Aorta (tissue), 5 donors: ENCODE results near the gene OR4B1. TPM values are rescaled to one million over a fixed set of nuclear protein-coding genes. Genes with fewer than 3 reads are reported as not detected.
"Not testable (repeated sequence)": the region's sequence is repeated elsewhere in the genome, so short reads cannot be mapped to it uniquely, and the experiment has no call there.

ENCODE experiments used
- ATAC-seq: fragments of 200-7000 bp; cut with Tn5 transposase; one replicate; pipeline ENCODE4 v1.9.1; 2022; ENCODE audit warnings: moderate library complexity; ENCODE audit not compliant: low FRiP score
- DNase-seq, 2 donors: peaks; one replicate each; pipeline ENCODE4 v3.0.0-alpha.2; 2020
- H3K27ac ChIP-seq, 2 donors: one replicate each; pipeline ENCODE4 v1.5.1; 2013; ENCODE audit warnings: low read length in 2 of 2, mild to moderate bottlenecking in 2 of 2, moderate library complexity in 2 of 2, control low read depth in 1 of 2, inconsistent platforms in 1 of 2, low read depth in 1 of 2
- H3K27me3 ChIP-seq, 2 donors: one replicate each; pipeline ENCODE4 v1.6.1; 2013; ENCODE audit warnings: control low read depth in 1 of 2, low read length in 1 of 2, mild to moderate bottlenecking in 1 of 2, moderate library complexity in 1 of 2; ENCODE audit not compliant: insufficient read depth in 2 of 2, control insufficient read depth in 1 of 2
- H3K36me3 ChIP-seq, 2 donors: one replicate each; pipeline ENCODE4 v1.6.1; 2013; ENCODE audit warnings: control low read depth in 1 of 2, low read length in 1 of 2, mild to moderate bottlenecking in 1 of 2; ENCODE audit not compliant: insufficient read depth in 2 of 2, control insufficient read depth in 1 of 2
- H3K4me1 ChIP-seq, 2 donors: one replicate each; pipeline ENCODE4 v1.6.1; 2013; ENCODE audit warnings: low read length in 2 of 2, control low read depth in 1 of 2, mild to moderate bottlenecking in 1 of 2, moderate library complexity in 1 of 2; ENCODE audit not compliant: insufficient read depth in 2 of 2, control insufficient read depth in 1 of 2
- H3K4me3 ChIP-seq, 2 donors: one replicate each; pipeline ENCODE4 v1.5.1; 2013; ENCODE audit warnings: low read length in 2 of 2, control low read depth in 1 of 2, mild to moderate bottlenecking in 1 of 2
- H3K9me3 ChIP-seq: one replicate; pipeline ENCODE4 v1.6.1; 2013; ENCODE audit warnings: mild to moderate bottlenecking, low read length; ENCODE audit not compliant: control insufficient read depth
- WGBS, 2 donors: extraction: QIAGEN DNeasy Blood & Tissue Kit; methylation state at CpG; one replicate each; pipeline ENCODE4 v1.1.7; 2013; 5-methylcytosine and 5-hydroxymethylcytosine counted together
- intact Hi-C, 2 donors: fragments of 100-400 bp; cut with DNase I; formaldehyde crosslinking; loops; one replicate each; pipeline versions ENCODE4 v1.14.2 to v1.15.0; 2022
- polyA plus RNA-seq, 2 donors: library from polyadenylated mRNA; stranded (reverse); fragments of 200-250 nt; gene quantifications; one replicate each; pipeline ENCODE4 v1.2.3, GENCODE V29; 2013
- total RNA-seq, 2 donors: library from RNA; stranded (reverse); fragmentation: NEBNext Ultra II Directional; extraction: Animal tissue kit (Norgen Biotek cat#: 25700); gene quantifications; one replicate each; pipeline ENCODE4 v1.2.1, GENCODE V29; 2021
- donor health status: healthy with polysubstance abuse.
- donor health status: Bipolar disorder and iron deficiency.
- donor health status: DM: no; HTN: no; CAD: no.
- donor health status: DM: no; HTN: no; CAD: no.
- donor health status: DM: yes; HTN: yes; CAD: no.

Gene OR4B1
- total and polyA plus RNA-seq, 4 donors = not detected

DNA sequence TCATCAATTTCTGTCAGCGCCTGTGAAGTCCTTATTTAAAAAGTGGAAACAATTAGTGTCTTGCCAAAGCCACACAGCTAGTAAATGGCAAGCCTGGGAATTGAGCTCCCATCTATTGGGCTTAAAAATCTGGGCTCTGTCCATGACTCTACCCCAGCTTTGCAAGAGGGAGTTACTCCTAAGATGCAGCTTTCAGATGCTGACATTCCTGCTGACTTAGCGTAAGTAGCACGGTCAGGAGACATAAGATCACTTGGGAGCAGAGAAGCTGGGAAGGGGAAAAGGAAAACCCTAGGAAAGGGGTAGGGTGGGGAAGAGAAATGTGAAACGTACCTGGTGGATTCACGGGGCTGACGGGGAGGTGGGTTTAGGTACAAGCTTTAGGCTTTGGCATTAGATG lies 36.0 kb upstream of the OR4B1 start:
- Histone ChIP-seq H3K27me3 (no peaks in the 10 kb centered on the region), H3K36me3 (no peaks in the 10 kb centered on the region), H3K4me3 (no peak overlapping the region), H3K4me1 (no peaks in the 10 kb centered on the region), H3K27ac (no peak overlapping the region), H3K9me3 (no peaks in the 10 kb centered on the region)
- DNase-seq (no peak), ATAC-seq (no peak)
- 79 to 80% methylated on average over 6 of the region's 6 CpGs for WGBS, 2 donors
- intact Hi-C loops = no loop called here

DNA sequence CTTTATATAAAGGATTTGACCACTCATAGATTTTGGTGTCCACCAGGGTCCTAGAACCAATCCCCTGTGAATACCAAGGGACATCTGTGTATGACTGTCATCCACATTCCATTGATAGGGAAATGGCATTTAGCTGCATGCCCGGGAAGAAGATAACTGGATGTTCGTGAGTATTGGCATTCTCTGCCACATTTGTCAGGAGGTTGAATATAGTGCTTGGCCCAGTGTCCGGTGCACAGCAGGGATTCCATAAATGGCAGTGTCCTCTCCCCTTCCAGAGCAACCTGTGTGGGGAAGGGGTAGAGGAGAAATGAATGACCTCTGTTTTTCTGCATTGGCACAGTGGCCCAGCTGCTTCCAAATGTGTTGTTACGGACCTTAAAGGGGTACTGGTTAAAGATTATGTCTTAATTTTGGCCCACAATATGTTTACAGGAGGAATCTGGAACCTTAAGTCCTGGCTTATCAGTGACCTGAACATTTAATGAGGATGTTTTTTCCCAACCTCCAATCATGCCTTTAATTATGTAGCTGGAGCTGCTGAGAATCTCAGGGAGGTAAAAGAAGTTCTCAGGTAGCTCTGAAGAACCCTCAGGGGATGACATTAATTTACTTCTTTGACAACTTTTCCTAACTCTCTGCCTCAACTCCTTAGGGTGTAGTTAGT lies 33.6 kb upstream of the OR4B1 start:
- DNase-seq (no peak), ATAC-seq (no peak)
- H3K27me3 ChIP-seq = no peaks in the 10 kb centered on the region
- H3K4me3 ChIP-seq = no peak overlapping the region
- H3K27ac ChIP-seq = no peak overlapping the region
- H3K4me1 ChIP-seq = no peaks in the 10 kb centered on the region
- no peaks in the 10 kb centered on the region for H3K36me3 ChIP-seq
- intact Hi-C loops = no loop called here
- 49 to 53% methylated on average over 4 of the region's 4 CpGs for WGBS, 2 donors
- no peaks in the 10 kb centered on the region for H3K9me3 ChIP-seq

DNA sequence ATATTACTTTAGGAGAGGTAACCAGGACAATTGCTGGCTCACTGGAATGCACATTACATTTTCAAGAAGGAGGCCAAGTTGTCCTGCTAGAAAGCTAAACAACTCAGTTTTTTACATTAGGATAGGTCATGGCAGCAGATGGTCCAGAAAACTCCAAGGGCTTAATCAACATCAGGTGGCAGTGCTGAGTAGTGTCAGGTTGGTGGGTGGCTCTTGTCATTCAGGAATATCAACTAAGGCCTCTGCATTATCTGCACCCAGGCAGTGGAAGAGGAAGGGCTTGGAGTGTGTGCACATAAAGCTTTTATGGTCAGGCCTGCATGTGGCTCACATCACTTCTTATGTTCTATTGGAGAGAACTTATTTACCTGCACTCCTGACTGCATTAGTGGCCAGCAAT lies 32.2 kb upstream of the OR4B1 start:
- H3K4me1 ChIP-seq = no peaks in the 10 kb centered on the region
- no peak overlapping the region for H3K27ac ChIP-seq
- ATAC-seq (no peak), DNase-seq (no peak)
- H3K9me3 ChIP-seq = no peaks in the 10 kb centered on the region
- intact Hi-C loops = no loop called here
- H3K4me3 ChIP-seq = no peak overlapping the region
- no peaks in the 10 kb centered on the region for H3K27me3 ChIP-seq
- H3K36me3 ChIP-seq = no peaks in the 10 kb centered on the region

DNA sequence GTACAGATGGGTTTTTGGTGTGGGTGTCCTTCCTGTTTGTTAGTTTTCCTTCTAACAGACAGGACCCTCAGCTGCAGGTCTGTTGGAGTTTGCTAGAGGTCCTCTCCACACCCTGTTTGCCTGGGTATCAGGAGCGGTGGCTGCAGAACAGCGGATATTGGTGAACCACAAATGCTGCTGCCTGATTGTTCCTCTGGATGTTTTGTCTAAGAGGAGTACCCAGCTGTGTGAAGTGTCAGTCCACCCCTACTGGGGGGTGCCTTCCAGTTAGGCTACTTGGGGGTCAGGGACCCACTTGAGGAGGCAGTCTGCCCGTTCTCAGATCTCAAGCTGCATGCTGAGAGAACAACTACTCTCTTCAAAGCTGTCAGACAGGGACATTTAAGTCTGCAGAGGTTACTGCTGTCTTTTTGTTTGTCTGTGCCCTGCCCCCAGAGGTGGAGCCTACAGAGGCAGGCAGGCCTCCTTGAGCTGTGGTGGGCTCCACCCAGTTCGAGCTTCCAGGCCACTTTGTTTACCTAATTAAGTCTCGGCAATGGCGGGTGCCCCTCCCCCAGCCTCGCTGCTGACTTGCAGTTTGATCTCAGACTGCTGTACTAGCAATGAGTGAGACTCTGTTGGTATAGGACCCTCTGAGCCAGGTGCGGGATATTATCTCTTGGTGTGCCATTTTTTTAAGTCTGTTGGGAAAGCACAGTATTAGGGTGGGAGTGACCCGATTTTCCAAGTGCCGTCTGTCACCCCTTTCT lies 25.5 kb upstream of the OR4B1 start:
- H3K4me1 ChIP-seq, H3K4me3 ChIP-seq, H3K27me3 ChIP-seq, intact Hi-C loops, H3K9me3 ChIP-seq, H3K36me3 ChIP-seq, DNase-seq, ATAC-seq, H3K27ac ChIP-seq: not testable (repeated sequence)
- WGBS, 2 donors = 70 to 72% methylated on average over 10 of the region's 10 CpGs

DNA sequence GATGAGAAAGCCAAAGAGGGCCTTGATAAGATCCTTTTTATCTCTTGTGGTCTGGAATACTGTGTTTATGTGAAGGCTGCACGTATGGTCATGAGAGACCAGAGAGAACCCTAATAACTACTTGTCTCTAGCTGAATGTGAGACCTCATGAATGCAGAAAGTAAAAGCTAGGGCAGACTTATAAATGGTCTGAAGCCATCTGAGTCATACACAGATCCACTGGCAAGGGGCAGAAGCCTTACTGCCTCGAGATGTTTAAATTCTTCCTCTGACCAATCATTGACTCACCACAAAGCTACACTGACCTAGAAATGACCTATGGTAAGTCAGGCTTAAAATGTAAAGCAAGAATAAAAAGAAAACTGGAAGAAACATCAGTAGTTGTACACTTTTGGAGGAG lies 22.7 kb upstream of the OR4B1 start:
- no peak for DNase-seq
- no peak for ATAC-seq
- intact Hi-C loops = no loop called here

DNA sequence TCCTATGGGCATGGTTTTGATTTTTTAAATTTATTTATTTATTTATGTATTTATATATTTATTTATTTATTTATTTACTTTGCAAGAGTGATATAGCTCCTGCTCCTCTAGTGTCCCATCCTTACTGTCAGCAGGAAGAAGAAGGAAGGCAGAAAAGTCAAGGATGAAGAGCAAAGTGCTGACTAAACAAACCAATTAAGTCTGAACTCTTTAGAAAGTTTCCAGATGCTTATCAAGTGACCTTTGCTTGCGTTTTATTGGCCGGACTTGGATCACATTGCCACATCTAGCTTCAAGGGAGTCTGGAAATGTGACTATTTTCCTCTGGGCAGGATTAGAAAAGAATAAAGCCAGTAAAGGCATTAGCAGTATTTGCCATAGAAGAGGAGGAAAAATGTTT lies 8.7 kb upstream of the OR4B1 start:
- Histone ChIP-seq H3K4me3 (no peak overlapping the region), H3K4me1 (no peaks in the 10 kb centered on the region), H3K27ac (no peak overlapping the region), H3K9me3 (no peaks in the 10 kb centered on the region), H3K36me3 (no peaks in the 10 kb centered on the region), H3K27me3 (no peaks in the 10 kb centered on the region)
- DNase-seq (no peak), ATAC-seq (no peak)
- intact Hi-C loops = no loop called here
- WGBS, 2 donors = 79 to 84% methylated on average over 2 of the region's 2 CpGs

More for the DNA sequence above, 22.7 kb upstream of the OR4B1 start:
- 52 to 59% methylated on average over 2 of the region's 2 CpGs for WGBS, 2 donors
- Histone ChIP-seq H3K27ac (no peak overlapping the region), H3K4me1 (no peaks in the 10 kb centered on the region), H3K36me3 (no peaks in the 10 kb centered on the region), H3K4me3 (no peak overlapping the region), H3K27me3 (peaks cover 0 to 1% of the 10 kb centered on the region in 2 donors), H3K9me3 (peaks cover 8% of the 10 kb centered on the region)

DNA sequence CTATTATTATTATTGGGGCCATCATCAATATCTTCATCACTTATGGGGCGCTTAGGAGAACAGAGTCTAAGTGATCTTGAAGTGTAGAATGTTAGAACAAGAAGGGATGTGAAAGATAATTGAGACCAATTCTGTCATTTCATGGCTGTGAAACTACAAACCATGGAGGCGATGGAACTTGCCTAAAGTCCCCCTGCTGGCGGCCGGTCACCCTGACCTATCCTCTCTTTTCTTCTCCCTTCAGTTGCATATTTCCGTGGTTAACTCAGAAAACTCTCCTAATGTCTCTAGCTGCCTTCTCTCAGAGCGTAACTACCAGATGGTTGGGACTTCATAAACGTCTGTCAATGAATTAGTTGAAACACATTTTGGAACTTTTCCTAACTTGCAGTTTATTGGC lies 6.6 kb upstream of the OR4B1 start:
- Histone ChIP-seq H3K27me3 (no peaks in the 10 kb centered on the region), H3K4me1 (no peaks in the 10 kb centered on the region), H3K27ac (no peak overlapping the region), H3K4me3 (no peak overlapping the region), H3K36me3 (no peaks in the 10 kb centered on the region), H3K9me3 (peaks cover 1% of the 10 kb centered on the region)
- ATAC-seq (no peak), DNase-seq (no peak)
- intact Hi-C loops = no loop called here
- WGBS, 2 donors = 23% methylated on average over 7 of the region's 7 CpGs

DNA sequence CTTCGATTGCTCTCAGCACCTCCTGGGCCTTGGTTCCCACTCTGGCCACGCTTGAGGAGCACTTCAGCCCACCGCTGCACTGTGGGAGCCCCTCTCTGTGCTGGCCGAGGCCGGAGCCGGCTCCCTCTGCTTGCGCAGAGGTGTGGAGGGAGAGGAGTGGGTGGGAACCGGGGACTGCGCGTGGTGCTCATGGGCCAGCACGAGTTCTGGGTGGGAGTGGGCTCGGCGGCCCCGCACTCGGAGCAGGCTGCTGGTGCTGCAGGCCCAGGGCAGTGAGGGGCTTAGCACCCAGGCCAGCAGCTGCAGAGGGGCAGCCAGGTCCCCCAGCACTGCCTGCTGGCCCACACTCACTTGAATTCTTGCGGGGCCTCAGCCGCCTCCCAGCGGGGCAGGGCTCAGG lies 12.2 kb downstream of the OR4B1 start:
- ATAC-seq = peak; percentile 29
- Histone ChIP-seq H3K36me3 (no peaks in the 10 kb centered on the region), H3K9me3 (peaks cover 2% of the 10 kb centered on the region), H3K4me3 (no peak overlapping the region), H3K4me1 (no peaks in the 10 kb centered on the region), H3K27ac (no peak overlapping the region), H3K27me3 (no peaks in the 10 kb centered on the region)
- DNase-seq = peak in 1 of 2 donors; percentile 73
- WGBS, 2 donors = 83 to 84% methylated on average over 17 to 18 of the region's 18 CpGs
- intact Hi-C loops = no loop called here

DNA sequence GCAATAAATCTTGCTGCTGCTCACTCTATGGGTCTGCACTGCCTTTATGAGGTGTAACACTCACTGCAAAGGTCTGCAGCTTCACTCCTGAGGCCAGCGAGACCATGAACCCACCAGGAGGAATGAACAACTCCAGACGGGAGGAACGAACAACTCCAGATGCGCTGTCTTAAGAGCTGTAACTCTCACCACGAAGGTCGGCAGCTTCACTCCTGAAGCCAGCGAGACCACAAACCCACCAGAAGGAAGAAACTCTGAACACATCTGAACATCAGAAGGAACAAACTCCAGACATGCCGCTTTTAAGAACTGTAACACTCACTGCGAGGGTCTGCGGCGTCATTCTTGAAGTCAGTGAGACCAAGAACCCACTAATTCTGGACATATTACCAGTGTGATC lies 13.4 kb downstream of the OR4B1 start:
- ATAC-seq, H3K36me3 ChIP-seq, H3K4me3 ChIP-seq, H3K9me3 ChIP-seq, H3K27me3 ChIP-seq, H3K4me1 ChIP-seq, DNase-seq, intact Hi-C loops, H3K27ac ChIP-seq: not testable (repeated sequence)
- WGBS, 2 donors = 84 to 87% methylated on average over 11 of the region's 11 CpGs
